GM08714 (cell line): ENCODE data around the gene SLC10A7.
"Not testable (repeated sequence)": the region's sequence is repeated elsewhere in the genome, so short reads cannot be mapped to it uniquely, and the experiment has no call there.

ENCODE experiments used
- H3K4me3 ChIP-seq: fragments of 200-500 bp; sonication (Bioruptor generic); 2 replicates; pipeline ENCODE4 v1.5.1; 2014; ENCODE audit warnings: mild to moderate bottlenecking, low read length, inconsistent platforms
- ZNF274 ChIP-seq: IDR thresholded peaks from 2 replicates; pipeline ENCODE4 v1.6.1; 2012; ENCODE audit warnings: mild to moderate bottlenecking, low read depth, low read length

The SLC10A7 gene

DNA sequence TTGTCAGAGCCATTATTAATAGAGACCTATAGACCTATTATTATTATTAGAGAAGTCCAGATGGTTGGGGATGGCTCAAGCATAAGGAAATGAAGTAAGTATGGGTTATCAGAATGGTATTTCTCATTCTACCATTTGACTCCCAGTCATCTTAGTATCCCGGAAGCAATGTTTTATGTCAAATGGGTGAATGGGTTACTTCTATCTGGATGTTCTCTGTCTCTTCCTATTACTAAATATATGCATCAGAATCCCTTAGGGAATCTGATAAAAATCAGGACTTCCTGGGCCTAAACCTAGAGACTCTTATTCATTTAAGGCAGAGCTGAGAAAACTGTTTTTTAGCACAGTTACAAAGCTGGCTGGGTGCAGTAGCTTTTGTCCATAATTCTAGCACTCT lies 149.9 kb downstream of the SLC10A7 start:
- no peak overlapping the region for H3K4me3 ChIP-seq
- no peak for TF ChIP-seq ZNF274

DNA sequence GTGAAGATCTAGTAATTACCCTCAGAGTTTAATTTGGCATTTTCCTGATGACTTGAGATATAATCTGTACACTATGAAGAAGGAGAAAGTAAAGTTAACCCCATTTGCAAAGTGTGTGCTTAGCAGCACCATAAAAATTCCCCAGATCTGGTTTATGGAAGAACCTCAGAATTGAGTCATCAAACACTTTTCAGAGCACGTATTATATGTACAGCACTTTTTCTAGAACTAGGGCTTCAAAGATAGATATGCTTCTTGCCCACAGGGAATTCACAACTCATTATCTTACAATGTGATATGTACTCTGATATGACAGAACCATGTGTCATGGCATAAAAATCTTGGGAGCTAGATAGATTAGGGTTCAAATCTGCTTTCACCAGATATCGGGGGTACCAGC lies 150.9 kb downstream of the SLC10A7 start:
- TF ChIP-seq ZNF274 = no peak
- H3K4me3 ChIP-seq = no peak overlapping the region

DNA sequence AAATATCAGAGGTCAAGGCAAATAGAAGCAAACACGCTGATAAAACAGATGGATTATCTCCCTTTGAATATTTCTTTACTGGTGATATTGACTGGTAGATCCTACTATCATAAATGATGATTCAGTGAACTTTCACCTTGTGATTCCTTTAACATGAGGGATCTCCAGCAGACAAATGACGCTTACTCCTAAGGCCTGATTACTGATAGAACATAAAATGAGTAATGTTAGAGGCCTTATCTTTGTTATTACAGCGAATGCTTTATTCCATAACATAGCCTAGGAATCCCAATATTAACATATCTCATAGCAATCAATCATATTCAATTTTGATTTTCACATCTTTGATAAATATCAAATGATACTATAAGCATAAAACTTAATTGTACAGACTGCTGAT lies 152.3 kb downstream of the SLC10A7 start:
- no peak for TF ChIP-seq ZNF274
- no peak overlapping the region for H3K4me3 ChIP-seq

DNA sequence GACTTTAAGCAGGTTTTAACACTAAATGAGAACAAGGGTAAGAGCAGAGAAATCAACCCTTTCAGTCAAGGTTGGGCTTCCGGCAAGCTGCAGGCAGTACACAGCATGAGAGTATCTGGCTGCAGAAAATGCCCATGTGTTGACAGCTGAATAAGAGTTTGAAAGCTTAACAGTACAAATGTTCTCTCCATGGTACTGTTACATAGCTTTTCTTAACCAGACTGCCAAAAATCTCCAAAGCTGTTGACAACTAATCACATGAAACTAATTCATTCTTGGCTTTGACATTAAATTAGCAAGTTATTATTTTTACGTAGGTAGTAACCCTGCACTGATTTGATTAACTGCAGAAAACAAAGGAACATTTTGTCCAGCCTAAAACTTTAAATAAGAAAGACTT lies 153.5 kb downstream of the SLC10A7 start:
- no peak for TF ChIP-seq ZNF274
- H3K4me3 ChIP-seq = no peak overlapping the region

DNA sequence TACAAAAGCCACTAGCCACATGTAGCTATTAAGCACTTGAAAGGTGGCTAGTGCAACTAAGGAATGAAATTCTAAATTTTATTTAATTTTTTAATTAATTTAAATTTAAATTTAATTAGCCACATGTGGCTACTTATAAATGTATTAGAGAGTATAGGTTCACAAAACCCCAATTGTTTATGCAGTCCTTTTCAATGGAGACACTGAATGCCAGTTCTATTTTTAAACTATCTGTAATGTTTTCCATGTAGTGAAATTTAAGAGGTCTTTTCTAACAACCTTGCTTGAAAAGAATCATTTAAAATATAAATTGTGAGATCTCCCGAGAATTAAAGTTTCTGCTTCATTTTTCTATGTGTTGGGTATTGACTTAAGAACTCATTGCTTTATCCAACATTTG lies 154.4 kb downstream of the SLC10A7 start:
- H3K4me3 ChIP-seq = no peak overlapping the region
- no peak for TF ChIP-seq ZNF274

DNA sequence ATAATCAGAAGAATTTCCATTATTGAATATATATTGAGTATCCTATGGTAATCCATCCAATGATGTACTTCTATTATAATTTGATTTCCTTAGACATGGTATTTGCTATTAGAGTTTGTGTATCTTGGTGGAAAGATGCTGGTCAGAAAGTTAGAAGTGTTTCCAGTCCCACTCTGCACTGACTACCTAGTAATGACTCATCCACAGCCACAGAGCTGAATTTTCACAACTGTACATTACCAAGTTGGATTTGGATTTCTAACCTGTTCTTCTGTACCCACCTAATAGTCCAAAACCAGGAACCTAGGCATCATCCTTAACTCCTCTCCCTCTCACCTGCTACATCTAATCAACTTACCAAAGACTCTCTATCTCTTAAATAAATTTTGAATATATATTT lies 162.0 kb downstream of the SLC10A7 start:
- no peak overlapping the region for H3K4me3 ChIP-seq
- TF ChIP-seq ZNF274 = no peak

DNA sequence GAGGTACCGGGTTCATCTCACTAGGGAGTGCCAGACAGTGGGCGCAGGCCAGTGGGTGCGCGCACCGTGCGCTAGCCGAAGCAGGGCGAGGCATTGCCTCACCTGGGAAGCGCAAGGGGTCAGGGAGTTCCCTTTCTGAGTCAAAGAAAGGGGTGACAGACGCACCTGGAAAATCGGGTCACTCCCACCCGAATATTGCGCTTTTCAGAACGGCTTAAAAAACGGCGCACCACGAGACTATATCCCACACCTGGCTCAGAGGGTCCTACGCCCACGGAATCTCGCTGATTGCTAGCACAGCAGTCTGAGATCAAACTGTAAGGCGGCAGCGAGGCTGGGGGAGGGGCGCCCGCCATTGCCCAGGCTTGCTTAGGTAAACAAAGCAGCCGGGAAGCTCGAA lies 171.6 kb downstream of the SLC10A7 start:
- not testable (repeated sequence) for H3K4me3 ChIP-seq

DNA sequence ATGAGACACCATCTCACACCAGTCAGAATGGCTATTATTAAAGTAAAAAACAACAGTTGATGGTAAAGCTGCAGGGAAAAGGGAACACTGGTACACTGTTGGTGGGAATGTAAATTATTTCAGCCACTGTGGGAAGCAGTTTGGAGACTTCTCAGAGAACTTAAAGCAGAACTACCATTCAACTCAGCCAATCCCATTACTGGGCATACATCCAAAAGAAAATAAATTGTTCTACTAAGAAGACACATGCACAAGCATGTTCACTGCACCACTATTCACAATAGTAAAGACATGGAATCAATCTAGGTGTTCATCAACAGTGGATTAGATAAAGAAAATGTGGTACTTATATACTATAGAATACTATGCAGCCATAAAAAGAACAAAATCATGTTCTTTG lies 172.4 kb downstream of the SLC10A7 start:
- H3K4me3 ChIP-seq = no peak overlapping the region
- TF ChIP-seq ZNF274 = no peak

DNA sequence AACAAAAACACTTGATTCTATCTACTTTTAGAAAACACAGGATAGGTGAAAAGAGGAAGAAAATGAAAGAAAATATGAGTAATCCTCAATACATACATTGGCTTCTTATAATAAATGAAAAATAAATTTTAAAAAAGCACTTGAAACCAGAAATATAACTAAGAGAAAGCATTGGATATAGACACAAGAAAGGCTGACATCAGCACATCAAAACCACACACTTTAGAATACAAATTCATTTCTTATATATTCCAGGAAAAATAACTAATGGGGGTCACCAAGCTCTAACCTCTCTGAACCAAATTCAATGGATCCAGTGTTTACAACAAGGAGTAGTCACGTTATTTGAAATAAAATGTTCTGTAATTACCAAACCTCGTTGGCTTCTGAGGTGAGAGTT lies 173.9 kb downstream of the SLC10A7 start:
- H3K4me3 ChIP-seq = no peak overlapping the region
- no peak for TF ChIP-seq ZNF274

DNA sequence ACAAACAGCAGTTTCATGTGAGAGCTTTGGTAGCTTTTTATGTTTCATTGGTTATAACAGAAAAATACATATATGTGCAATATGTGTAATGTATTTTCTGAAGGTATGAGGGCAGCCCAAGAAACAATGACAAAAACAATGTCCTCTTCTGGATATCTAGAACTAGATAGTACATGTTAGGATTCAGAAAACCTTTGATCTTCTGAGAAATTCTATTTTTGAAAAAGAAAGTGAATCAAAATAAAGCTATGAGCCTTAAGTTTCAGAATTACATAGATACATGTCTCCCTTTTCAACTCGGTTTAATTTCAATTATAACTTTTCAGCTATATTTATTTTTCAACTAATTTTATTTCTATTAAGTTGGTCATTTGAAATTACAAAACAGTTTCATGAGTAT lies 175.5 kb downstream of the SLC10A7 start:
- no peak for TF ChIP-seq ZNF274
- no peak overlapping the region for H3K4me3 ChIP-seq

DNA sequence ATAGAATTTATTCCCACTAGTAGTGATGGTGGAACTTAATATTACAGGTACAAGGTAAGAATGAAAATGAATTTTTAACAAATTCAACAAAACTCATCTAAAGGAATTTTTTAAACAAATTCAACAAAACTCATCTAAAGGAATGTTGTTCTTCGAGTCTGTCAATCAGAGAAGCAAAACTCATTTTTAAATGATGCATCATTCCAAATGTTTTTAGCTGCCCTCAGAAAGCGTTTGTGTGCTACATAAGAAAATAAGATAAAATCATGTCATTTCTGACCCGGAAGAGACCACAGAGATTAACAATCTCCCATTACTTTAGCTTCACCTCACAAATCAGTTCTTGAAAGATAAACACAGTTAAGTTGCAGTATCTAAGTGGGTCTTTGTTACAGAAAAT lies 178.0 kb downstream of the SLC10A7 start:
- no peak overlapping the region for H3K4me3 ChIP-seq
- no peak for TF ChIP-seq ZNF274

DNA sequence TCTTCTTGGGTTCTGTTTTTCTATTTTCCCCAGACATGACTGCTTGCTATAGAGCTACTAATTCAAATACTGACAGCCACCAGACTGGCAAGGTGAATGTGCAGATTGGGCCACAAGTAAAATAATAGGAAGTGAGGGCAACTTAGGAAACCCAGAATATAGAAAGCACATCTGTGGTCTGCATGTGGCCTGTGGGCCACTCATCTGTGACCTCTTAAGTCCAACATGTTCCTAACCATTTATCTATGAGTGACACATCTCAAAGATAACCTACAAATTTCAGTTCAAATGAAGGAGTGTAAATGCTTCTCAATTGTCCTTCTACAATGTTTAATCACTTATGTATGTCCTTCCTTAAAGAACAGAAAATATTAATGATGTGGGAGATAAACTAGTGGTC lies 178.5 kb downstream of the SLC10A7 start:
- no peak for TF ChIP-seq ZNF274
- H3K4me3 ChIP-seq = no peak overlapping the region

DNA sequence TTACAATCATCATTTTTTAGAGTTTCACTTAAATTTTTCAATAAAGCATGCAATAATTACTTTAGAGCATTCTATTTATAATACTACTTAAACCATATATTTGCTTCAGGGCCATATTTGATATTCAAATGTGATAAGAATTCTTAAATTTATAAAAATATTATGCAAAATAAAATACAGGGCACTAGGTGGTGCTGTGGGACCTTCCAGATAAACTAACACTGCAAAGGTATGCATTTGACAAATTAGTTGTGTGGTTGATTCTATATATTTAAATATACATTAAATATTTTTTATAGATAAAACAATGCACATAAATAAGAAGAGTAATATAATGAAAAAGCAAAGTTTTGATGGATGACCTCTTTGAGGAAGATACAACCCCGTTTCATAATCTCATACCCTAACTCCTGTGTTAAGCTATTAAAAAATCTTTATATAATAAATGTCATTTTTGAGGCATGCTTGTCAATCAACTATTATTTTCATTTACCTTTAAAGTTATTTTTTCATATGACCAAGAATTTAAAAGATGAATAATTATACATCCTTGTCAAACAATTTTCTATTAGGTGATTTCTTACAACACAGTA lies 179.0 kb downstream of the SLC10A7 start:
- H3K4me3 ChIP-seq = no peak overlapping the region
- no peak for TF ChIP-seq ZNF274

DNA sequence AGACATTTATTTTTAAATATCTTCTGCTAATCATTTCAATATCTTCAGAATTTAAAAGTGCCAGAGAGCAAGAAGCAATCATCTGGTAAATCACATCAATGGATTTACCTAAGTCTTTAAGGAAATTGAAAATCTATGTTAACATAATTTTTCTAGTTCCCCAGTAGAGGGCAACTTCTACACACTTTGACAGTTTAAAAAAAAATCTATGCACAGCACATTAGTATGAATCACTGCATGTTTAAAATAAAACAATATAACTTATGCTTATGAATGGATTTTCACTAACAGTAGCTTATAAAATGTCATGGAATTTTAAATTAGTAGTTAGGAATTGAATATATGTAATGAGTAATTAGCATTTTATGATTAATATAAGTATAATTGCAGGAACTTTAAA lies 180.9 kb downstream of the SLC10A7 start:
- no peak for TF ChIP-seq ZNF274
- no peak overlapping the region for H3K4me3 ChIP-seq

DNA sequence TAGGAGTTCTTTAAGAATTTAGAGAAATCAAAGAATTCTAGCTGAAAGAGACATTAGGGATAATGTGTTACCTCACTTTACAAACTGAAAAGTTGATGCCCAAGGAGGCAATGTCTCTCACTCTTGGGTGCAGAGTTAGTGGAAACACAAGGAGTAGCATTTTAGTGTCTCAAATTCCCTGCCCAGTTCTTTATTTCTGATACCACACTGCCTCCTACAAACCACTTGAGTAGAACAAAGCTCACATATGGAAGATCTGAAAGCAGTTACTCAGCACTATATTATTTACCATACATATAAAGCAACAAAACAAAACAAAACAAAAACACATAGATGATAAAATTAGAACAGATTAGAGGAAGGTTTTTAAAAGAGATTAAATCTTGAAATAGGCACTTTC lies 183.2 kb downstream of the SLC10A7 start:
- TF ChIP-seq ZNF274 = no peak
- H3K4me3 ChIP-seq = no peak overlapping the region

DNA sequence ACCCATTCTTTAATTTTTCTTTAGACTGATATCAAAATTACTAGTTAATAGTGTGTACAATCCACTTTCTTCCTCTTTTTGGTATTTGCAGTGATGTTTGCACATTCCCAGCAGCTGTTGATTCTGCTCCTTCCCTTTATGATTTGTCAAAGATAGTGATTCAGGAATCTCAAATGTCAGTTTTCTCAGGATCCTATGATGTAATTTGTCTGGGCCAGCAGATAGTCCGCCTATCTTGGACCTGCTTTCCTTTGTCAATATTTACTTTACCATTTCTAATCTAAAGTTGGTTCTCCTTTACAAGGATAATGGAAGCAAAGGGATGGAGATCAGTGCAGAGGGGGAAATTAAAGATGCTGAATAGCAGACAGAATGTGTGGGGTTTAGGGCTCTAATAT lies 185.3 kb downstream of the SLC10A7 start:
- no peak for TF ChIP-seq ZNF274
- no peak overlapping the region for H3K4me3 ChIP-seq
